ENCODE results near the gene PLTP. TPM values are rescaled to one million over a fixed set of nuclear protein-coding genes. Genes with fewer than 3 reads are reported as not detected.
A peak's percentile ranks its signal among the peaks of the same experiment; 100 is the strongest.

The PLTP gene
- total and polyA plus RNA-seq, 2 of the 13 experiments (the other 11 are each of a cell fraction or from before 2014, with no cell fraction given): 16.9 to 28.6 TPM

- TF ChIP-seq MAZ (IDR thresholded peaks at IDR 0.05; ENCODE audit: borderline replicate concordance, low read depth, low read length) (no peak), MAZ (CRISPR knock-in tag; IDR thresholded peaks at IDR 0.05; ENCODE audit: low read depth) (no peak), SIX4 (CRISPR knock-in tag; IDR thresholded peaks at IDR 0.05) (no peak), TGIF2 (CRISPR knock-in tag; IDR thresholded peaks at IDR 0.05) (0 out of 2 replicates have a peak, but pooled peaks have one; percentile 31), MBNL3 (CRISPR knock-in tag; conservative IDR thresholded peaks at IDR 0.05) (no peak), GATA4 (IDR thresholded peaks at IDR 0.05; ENCODE audit: borderline replicate concordance, low read depth) (no peak), ZNF230 (CRISPR knock-in tag; IDR thresholded peaks at IDR 0.05) (no peak; the same call in 1 of the 2 replicates), ZNF598 (CRISPR knock-in tag; IDR thresholded peaks at IDR 0.05; ENCODE audit: borderline replicate concordance) (no peak), RFX3 (CRISPR knock-in tag; IDR thresholded peaks at IDR 0.05) (no peak), ZNF253 (CRISPR knock-in tag; IDR thresholded peaks at IDR 0.05; ENCODE audit: borderline replicate concordance) (no peak), NFE2L2 (IDR thresholded peaks at IDR 0.05; ENCODE audit: low read length) (no peak), SMARCC2 (IDR thresholded peaks at IDR 0.05) (no peak), NCOA5 (CRISPR knock-in tag; IDR thresholded peaks at IDR 0.05) (no peak), GTF2F1 (IDR thresholded peaks at IDR 0.05; ENCODE audit: low read length) (no peak), ISL2 (CRISPR knock-in tag; IDR thresholded peaks at IDR 0.05) (no peak), TARDBP (CRISPR knock-in tag; IDR thresholded peaks at IDR 0.05) (peak; percentile 67; the same call in 1 of the 2 replicates), MAFF (IDR thresholded peaks at IDR 0.05; ENCODE audit: low read depth, low read length) (peak; percentile 99), RBFOX2 (IDR thresholded peaks at IDR 0.05; ENCODE audit: low read depth, low read length) (no peak), HOXA7 (CRISPR knock-in tag; IDR thresholded peaks at IDR 0.05) (no peak), TEAD3 (CRISPR knock-in tag; optimal IDR thresholded peaks at IDR 0.05; ENCODE audit: borderline replicate concordance) (peak; percentile 68), ZBTB14 (CRISPR knock-in tag; IDR thresholded peaks at IDR 0.05) (no peak), ZNF737 (CRISPR knock-in tag; IDR thresholded peaks at IDR 0.05; ENCODE audit: borderline replicate concordance) (no peak), EED (CRISPR knock-in tag; IDR thresholded peaks at IDR 0.05) (no peak), HNF4A (CRISPR knock-in tag; IDR thresholded peaks at IDR 0.05) (peak; percentile 24; the same call in 1 of the 2 replicates)
- TF ChIP-seq, protein P1, sequence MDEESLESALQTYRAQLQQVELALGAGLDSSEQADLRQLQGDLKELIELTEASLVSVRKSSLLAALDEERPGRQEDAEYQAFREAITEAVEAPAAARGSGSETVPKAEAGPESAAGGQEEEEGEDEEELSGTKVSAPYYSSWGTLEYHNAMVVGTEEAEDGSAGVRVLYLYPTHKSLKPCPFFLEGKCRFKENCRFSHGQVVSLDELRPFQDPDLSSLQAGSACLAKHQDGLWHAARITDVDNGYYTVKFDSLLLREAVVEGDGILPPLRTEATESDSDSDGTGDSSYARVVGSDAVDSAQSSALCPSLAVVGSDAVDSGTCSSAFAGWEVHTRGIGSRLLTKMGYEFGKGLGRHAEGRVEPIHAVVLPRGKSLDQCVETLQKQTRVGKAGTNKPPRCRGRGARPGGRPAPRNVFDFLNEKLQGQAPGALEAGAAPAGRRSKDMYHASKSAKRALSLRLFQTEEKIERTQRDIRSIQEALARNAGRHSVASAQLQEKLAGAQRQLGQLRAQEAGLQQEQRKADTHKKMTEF (CRISPR knock-in tag; IDR thresholded peaks at IDR 0.05): peak; percentile 39
- TF ChIP-seq, protein P2, sequence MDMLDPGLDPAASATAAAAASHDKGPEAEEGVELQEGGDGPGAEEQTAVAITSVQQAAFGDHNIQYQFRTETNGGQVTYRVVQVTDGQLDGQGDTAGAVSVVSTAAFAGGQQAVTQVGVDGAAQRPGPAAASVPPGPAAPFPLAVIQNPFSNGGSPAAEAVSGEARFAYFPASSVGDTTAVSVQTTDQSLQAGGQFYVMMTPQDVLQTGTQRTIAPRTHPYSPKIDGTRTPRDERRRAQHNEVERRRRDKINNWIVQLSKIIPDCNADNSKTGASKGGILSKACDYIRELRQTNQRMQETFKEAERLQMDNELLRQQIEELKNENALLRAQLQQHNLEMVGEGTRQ (IDR thresholded peaks at IDR 0.05; ENCODE audit: low read depth, low read length): no peak
- TF ChIP-seq, protein P2 (CRISPR knock-in tag; IDR thresholded peaks at IDR 0.05; ENCODE audit: borderline replicate concordance): no peak
Measured at GRCh38 chr20:45924391-45925261, 12.7 kb upstream of the PLTP start (continued).

All from HepG2 (cell line).